Caco-2 (cell line): Measurements from ENCODE around the gene DNAJA3. TPM values are rescaled to one million over a fixed set of nuclear protein-coding genes. Genes with fewer than 3 reads are reported as not detected.

Experiments
- BruUV-seq: library from RNA; stranded (reverse); fragments of 400-500 nt; replicated peaks from 2 replicates; lab custom pipeline; 2021; lab: Mats Ljungman, UMichigan
- CTCF ChIA-PET: fragments of 300-600 bp; sonication (Branson Sonifier 250); formaldehyde crosslinking; loops from one replicate; lab custom pipeline; 2022; ENCODE audit warnings: antibody characterized with exemption; lab: Charles Lee
- POLR2A ChIA-PET: fragments of 300-600 bp; sonication (Branson Sonifier 250); formaldehyde crosslinking; loops from one replicate; lab custom pipeline; 2022; ENCODE audit warnings: antibody characterized with exemption; lab: Charles Lee
- DNase-seq, 2 experiments: peaks; one replicate each; pipeline versions ENCODE4 v3.0.0 to v3.0.0-alpha.2; 2020 to 2022
- H3K27me3 ChIP-seq: replicated peaks from 2 replicates; pipeline ENCODE4 v1.6.0; 2011; ENCODE audit warnings: low read length; ENCODE audit not compliant: control insufficient read depth, insufficient read depth
- H3K36me3 ChIP-seq: 2 replicates; pipeline ENCODE4 v1.5.1; 2011; ENCODE audit warnings: low read length; ENCODE audit not compliant: control insufficient read depth, insufficient read depth
- H3K4me1 ChIP-seq: fragments of 250-450 bp; sonication (Bioruptor Pico); 2 replicates; pipeline ENCODE4 v1.5.1; 2020; ENCODE audit warnings: mild to moderate bottlenecking
- H3K4me3 ChIP-seq: 2 replicates; pipeline ENCODE4 v1.5.1; 2011; ENCODE audit warnings: low read depth, mild to moderate bottlenecking, control low read depth, low read length
- H3K9me3 ChIP-seq: fragments of 250-450 bp; sonication (Bioruptor Pico); 2 replicates; pipeline ENCODE4 v1.5.1; 2020; ENCODE audit warnings: mild to moderate bottlenecking, moderate library complexity
- H3K27ac Mint-ChIP-seq: one replicate; pipeline ENCODE4 v1.8.0; 2022; ENCODE audit warnings: mixed read lengths; ENCODE audit not compliant: unreplicated experiment
- H3K27me3 Mint-ChIP-seq: one replicate; pipeline ENCODE4 v1.8.0; 2022; ENCODE audit warnings: mixed read lengths; ENCODE audit not compliant: insufficient read depth, unreplicated experiment
- H3K36me3 Mint-ChIP-seq: one replicate; pipeline ENCODE4 v1.8.0; 2022; ENCODE audit warnings: mild to moderate bottlenecking, mixed read lengths; ENCODE audit not compliant: insufficient read depth, unreplicated experiment
- H3K4me1 Mint-ChIP-seq: one replicate; pipeline ENCODE4 v1.8.0; 2022; ENCODE audit warnings: low read depth, mixed read lengths; ENCODE audit not compliant: unreplicated experiment
- H3K4me3 Mint-ChIP-seq: one replicate; pipeline ENCODE4 v1.8.0; 2022; ENCODE audit warnings: mild to moderate bottlenecking, moderate library complexity, mixed read lengths; ENCODE audit not compliant: unreplicated experiment
- H3K9me3 Mint-ChIP-seq: one replicate; pipeline ENCODE4 v1.8.0; 2022; ENCODE audit warnings: mixed read lengths; ENCODE audit not compliant: unreplicated experiment
- intact Hi-C: fragments of 100-400 bp; cut with micrococcal nuclease; formaldehyde crosslinking; loops from one replicate; pipeline ENCODE4 v1.10.0; 2022; ENCODE audit not compliant: unreplicated experiment
- total RNA-seq: library from RNA; stranded (reverse); gene quantifications from 2 replicates; pipeline ENCODE4 v1.2.3, GENCODE V29; 2022
- TF ChIP-seq, protein P1 (sequence below), 2 experiments: fragments of 200-600 bp in 1 of 2; IDR thresholded peaks; 1 replicate in 1 of 2; 2 replicates in 1 of 2; pipeline versions ENCODE4 v1.5.1 to v1.8.0; 2011 to 2022; ENCODE audit warnings: antibody characterized with exemption in 1 of 2, control low read depth in 1 of 2, inconsistent platforms in 1 of 2, low read depth in 1 of 2, low read length in 1 of 2, mild to moderate bottlenecking in 1 of 2, moderate library complexity in 1 of 2; ENCODE audit not compliant: insufficient read depth in 1 of 2, severe bottlenecking in 1 of 2, unreplicated experiment in 1 of 2

The DNAJA3 gene
- total RNA-seq, 1 experiment from 2014 or later: 77.1 TPM

DNA sequence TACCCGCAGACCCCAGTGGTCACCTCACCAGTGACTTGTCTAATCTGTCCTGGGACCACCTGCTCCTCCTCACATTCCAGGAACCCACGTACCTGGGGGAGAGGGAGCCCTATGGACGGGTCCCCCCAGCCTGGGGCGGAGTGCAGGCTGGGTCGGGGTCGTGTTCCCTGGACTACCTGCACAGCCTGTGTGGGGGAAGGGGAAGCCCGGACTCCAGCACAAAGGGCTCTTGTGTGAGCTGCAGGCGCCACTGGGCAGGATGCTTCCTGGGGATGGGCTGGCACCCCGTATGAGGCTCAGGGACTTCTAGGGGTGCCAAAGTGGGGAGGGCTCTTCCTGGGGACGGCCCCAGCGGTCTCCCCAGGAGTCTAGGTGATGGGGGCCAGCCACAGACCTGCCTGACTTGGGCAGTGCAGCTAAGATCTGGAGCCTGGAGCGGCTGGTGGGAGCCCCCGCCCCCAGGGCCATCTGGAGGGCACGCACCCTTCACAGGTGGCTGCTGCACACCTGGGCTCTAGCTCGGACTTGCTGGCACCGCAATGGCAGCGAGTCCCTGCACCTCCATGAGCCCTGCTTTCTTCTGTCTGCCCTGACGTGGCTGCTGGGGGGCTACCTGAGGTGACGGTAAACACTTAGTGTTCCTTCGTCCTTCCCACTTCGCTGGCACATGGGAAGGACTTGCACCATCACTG lies 46.5 kb upstream of the DNAJA3 start:
- no peaks in the 10 kb centered on the region for H3K9me3 ChIP-seq
- Mint-ChIP-seq H3K27me3 (no peaks in the 10 kb centered on the region), H3K36me3 (peaks cover 16% of the 10 kb centered on the region), H3K4me1 (no peaks in the 10 kb centered on the region), H3K27ac (no peak overlapping the region), H3K4me3 (no peak overlapping the region), H3K9me3 (no peaks in the 10 kb centered on the region)
- POLR2A ChIA-PET: no interaction called here
- CTCF ChIA-PET: interaction anchor here (1.8 kb wide), 2 partner anchors 20 to 23 kb away, joined by 8 to 9 read pairs; no protein-coding TSS in a partner anchor
- peaks cover 19% of the 10 kb centered on the region for H3K4me1 ChIP-seq
- H3K36me3 ChIP-seq: no peaks in the 10 kb centered on the region; the same call in 1 of the 2 replicates
- DNase-seq: no peak
- TF ChIP-seq, protein P1, sequence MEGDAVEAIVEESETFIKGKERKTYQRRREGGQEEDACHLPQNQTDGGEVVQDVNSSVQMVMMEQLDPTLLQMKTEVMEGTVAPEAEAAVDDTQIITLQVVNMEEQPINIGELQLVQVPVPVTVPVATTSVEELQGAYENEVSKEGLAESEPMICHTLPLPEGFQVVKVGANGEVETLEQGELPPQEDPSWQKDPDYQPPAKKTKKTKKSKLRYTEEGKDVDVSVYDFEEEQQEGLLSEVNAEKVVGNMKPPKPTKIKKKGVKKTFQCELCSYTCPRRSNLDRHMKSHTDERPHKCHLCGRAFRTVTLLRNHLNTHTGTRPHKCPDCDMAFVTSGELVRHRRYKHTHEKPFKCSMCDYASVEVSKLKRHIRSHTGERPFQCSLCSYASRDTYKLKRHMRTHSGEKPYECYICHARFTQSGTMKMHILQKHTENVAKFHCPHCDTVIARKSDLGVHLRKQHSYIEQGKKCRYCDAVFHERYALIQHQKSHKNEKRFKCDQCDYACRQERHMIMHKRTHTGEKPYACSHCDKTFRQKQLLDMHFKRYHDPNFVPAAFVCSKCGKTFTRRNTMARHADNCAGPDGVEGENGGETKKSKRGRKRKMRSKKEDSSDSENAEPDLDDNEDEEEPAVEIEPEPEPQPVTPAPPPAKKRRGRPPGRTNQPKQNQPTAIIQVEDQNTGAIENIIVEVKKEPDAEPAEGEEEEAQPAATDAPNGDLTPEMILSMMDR (IDR thresholded peaks at IDR 0.05; ENCODE audit: insufficient read depth in 1 of 2, low read depth in 1 of 2, low read length in 1 of 2, severe bottlenecking in 1 of 2, unreplicated experiment in 1 of 2): no peak
- no peaks in the 10 kb centered on the region for H3K27me3 ChIP-seq
- intact Hi-C loops: no loop called here
- H3K4me3 ChIP-seq: no peak overlapping the region
- no TSS peak for BruUV-seq

DNA sequence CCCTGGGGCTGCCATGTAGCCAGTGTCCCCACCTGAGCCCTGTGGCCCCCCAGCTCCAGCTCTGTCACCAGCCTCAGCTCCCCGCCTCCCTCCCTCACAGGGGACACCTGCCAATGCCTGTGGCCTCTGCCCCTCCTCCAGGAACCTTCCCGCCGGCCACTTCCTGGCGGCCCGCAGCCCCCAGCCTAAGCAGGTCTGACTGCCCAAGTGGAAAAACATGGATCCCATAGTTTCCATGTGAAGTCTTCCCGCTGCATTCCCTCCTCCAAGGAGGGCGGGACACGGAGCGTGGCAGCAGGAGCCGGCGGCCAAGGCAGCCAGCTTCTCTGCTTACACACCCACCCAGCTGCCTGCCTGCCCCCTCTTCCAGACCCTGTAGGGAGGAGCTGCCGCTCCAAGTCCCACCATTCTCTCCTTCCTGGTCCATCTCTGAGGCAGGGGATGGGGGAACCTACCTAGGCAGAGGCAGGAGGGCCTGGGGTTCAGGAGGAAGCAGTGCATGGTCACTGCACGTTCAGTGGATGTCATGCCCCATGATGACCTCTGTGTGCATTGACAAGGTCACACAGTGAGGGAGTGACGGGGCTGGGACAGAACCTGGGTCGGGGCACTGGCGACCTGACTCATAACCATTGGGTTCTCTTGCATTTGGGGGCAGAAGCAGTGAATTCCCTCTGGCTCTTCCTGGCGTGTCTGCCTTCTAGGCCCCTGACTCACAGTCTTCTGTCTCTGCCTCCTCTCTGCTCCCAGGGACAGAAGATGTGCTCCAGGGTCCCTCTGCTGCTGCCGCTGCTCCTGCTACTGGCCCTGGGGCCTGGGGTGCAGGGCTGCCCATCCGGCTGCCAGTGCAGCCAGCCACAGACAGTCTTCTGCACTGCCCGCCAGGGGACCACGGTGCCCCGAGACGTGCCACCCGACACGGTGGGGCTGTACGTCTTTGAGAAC lies 45.3 kb upstream of the DNAJA3 start:
- TF ChIP-seq, protein P1 (IDR thresholded peaks at IDR 0.05; ENCODE audit: insufficient read depth in 1 of 2, low read depth in 1 of 2, low read length in 1 of 2, severe bottlenecking in 1 of 2, unreplicated experiment in 1 of 2): no peak
- no TSS peak for BruUV-seq
- no peaks in the 10 kb centered on the region for H3K27me3 Mint-ChIP-seq
- no peaks in the 10 kb centered on the region for H3K9me3 Mint-ChIP-seq
- no peaks in the 10 kb centered on the region for H3K27me3 ChIP-seq
- no peak overlapping the region for H3K4me3 Mint-ChIP-seq
- H3K36me3 ChIP-seq: no peaks in the 10 kb centered on the region; the same call in 1 of the 2 replicates
- H3K4me1 Mint-ChIP-seq: no peaks in the 10 kb centered on the region
- H3K9me3 ChIP-seq: no peaks in the 10 kb centered on the region
- H3K4me3 ChIP-seq: no peak overlapping the region
- H3K36me3 Mint-ChIP-seq: peaks cover 21% of the 10 kb centered on the region
- peaks cover 6% of the 10 kb centered on the region; the same call in 1 of the 2 replicates for H3K4me1 ChIP-seq
- no peak for DNase-seq
- intact Hi-C loops: no loop called here
- H3K27ac Mint-ChIP-seq: no peak overlapping the region
- POLR2A ChIA-PET: no interaction called here
- CTCF ChIA-PET: no interaction called here
